Transverse colon (tissue), 4 donors: ENCODE measurements around the gene SEMA3G. TPM values are rescaled to one million over a fixed set of nuclear protein-coding genes. Genes with fewer than 3 reads are reported as not detected.

ENCODE experiments used
- DNase-seq: peaks from one replicate; pipeline ENCODE4 v3.0.0-alpha.2; 2019
- H3K27ac ChIP-seq, 4 donors: fragments of 200-600 bp; sonication (generic); 2 replicates each; pipeline ENCODE4 v1.5.1; 2016 to 2018; ENCODE audit warnings: inconsistent platforms in 4 of 4
- H3K27me3 ChIP-seq: fragments of 200-600 bp; sonication (generic); 2 replicates; pipeline ENCODE4 v1.5.1; 2017; ENCODE audit warnings: inconsistent platforms
- H3K36me3 ChIP-seq, 4 donors: fragments of 200-600 bp; sonication (generic); 2 replicates each; pipeline ENCODE4 v1.5.1; 2017 to 2019; ENCODE audit warnings: inconsistent platforms in 4 of 4
- H3K4me1 ChIP-seq, 4 donors: fragments of 200-600 bp; sonication (generic); 2 replicates each; pipeline ENCODE4 v1.5.1; 2017 to 2020; ENCODE audit warnings: inconsistent platforms in 4 of 4
- H3K4me3 ChIP-seq, 4 donors: fragments of 200-600 bp; sonication (generic); 1 replicate in 1 of 4; 2 replicates in 3 of 4; pipeline versions ENCODE4 v1.5.1 to v1.6.1; 2017 to 2019; ENCODE audit warnings: inconsistent platforms in 4 of 4
- H3K9me3 ChIP-seq, 2 donors: fragments of 200-600 bp; sonication (generic); 2 replicates each; pipeline ENCODE4 v1.5.1; 2017 to 2019; ENCODE audit warnings: inconsistent platforms in 2 of 2
- EP300 ChIP-seq: sonication (generic); formaldehyde crosslinking; IDR thresholded peaks from one replicate; pipeline ENCODE4 v1.6.1; 2017; ENCODE audit warnings: antibody characterized with exemption, low read depth
- POLR2A ChIP-seq: fragments of 450-650 bp; IDR thresholded peaks from one replicate; pipeline ENCODE4 v1.6.1; 2016; ENCODE audit warnings: antibody characterized with exemption, mild to moderate bottlenecking, moderate library complexity
- POLR2AphosphoS5 ChIP-seq, 3 donors: sonication (generic); formaldehyde crosslinking; IDR thresholded peaks; one replicate each; pipeline ENCODE4 v1.6.1; 2016; ENCODE audit warnings: antibody characterized with exemption in 3 of 3
- WGBS, 2 donors: methylation state at CpG; one replicate each; pipeline ENCODE4 v1.1.5; 2018; ENCODE audit warnings: low coverage in 1 of 2; 5-methylcytosine and 5-hydroxymethylcytosine counted together
- in situ Hi-C, 4 donors: fragments of 200-750 bp; cut with MboI; loops; one replicate each; pipeline versions ENCODE4 v1.15.0 to v1.15.1; 2017; ENCODE audit warnings: low sequenced_read_pairs in 3 of 4, low pct_ligation_motif_present in 1 of 4, low pct_unique_long_range_greater_than_20kb in 1 of 4
- intact Hi-C: fragments of 100-400 bp; cut with DNase I; formaldehyde crosslinking; loops from one replicate; pipeline ENCODE4 v1.15.1; 2023; ENCODE audit warnings: low total_unique reads
- total RNA-seq, 4 donors: library from RNA; depleted of rRNA; stranded (reverse); fragments of >200 nt; gene quantifications; one replicate each; pipeline ENCODE4 v1.1.0, GENCODE V29; 2016
- TF ChIP-seq, protein P1 (sequence below), 5 experiments: fragments of 200-600 bp in 3 of 5; fragments of 450-650 bp in 2 of 5; sonication (generic) in 3 of 5; IDR thresholded peaks; 1 replicate in 2 of 5; 2 replicates in 3 of 5; pipeline ENCODE4 v1.5.1; 2016 to 2017; ENCODE audit warnings: antibody characterized with exemption in 5 of 5, inconsistent platforms in 3 of 5, mild to moderate bottlenecking in 2 of 5, moderate library complexity in 1 of 5

SEMA3G gene
- total RNA-seq, 4 donors from 2014 or later = 1.2 to 21.7 (median 2.3) TPM

DNA sequence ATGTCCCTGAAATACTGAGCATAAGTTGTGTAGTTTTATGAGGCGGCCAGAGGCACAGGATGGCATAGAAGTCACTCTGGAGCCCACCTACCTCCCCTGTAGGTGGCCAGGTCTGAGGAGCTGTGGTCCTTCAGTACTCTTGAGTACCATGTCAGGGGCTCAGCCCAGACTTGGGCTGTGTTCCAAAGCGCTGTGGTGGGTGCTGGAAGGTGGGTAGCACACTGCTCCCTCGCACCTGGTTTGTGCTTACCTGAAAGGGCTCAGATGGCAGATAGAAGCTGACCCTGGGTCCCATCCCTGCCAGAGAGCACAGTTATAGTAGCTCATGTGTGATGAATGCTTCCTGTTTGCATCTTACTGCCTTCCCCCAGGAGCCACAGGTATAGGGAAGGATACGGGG lies 26.0 kb upstream of the SEMA3G start:
- peaks cover under 1 to 19% (median 6%) of the 10 kb centered on the region in 4 donors for H3K4me1 ChIP-seq
- in situ Hi-C loops (no loop called here), intact Hi-C loops (no loop called here)
- WGBS, 2 donors = 91% methylated on average over 4 of the region's 4 CpGs; no CpG with 5 or more reads in 1 of the 2 donors
- no peaks in the 10 kb centered on the region for H3K9me3 ChIP-seq
- H3K27ac ChIP-seq = no peak overlapping the region
- H3K36me3 ChIP-seq = peaks cover 0 to 28% (median 13%) of the 10 kb centered on the region in 4 donors
- no peak for TF ChIP-seq POLR2A
- TF ChIP-seq POLR2AphosphoS5 (IDR thresholded peaks at IDR 0.05) = no peak
- TF ChIP-seq EP300 = no peak
- TF ChIP-seq, protein P1, sequence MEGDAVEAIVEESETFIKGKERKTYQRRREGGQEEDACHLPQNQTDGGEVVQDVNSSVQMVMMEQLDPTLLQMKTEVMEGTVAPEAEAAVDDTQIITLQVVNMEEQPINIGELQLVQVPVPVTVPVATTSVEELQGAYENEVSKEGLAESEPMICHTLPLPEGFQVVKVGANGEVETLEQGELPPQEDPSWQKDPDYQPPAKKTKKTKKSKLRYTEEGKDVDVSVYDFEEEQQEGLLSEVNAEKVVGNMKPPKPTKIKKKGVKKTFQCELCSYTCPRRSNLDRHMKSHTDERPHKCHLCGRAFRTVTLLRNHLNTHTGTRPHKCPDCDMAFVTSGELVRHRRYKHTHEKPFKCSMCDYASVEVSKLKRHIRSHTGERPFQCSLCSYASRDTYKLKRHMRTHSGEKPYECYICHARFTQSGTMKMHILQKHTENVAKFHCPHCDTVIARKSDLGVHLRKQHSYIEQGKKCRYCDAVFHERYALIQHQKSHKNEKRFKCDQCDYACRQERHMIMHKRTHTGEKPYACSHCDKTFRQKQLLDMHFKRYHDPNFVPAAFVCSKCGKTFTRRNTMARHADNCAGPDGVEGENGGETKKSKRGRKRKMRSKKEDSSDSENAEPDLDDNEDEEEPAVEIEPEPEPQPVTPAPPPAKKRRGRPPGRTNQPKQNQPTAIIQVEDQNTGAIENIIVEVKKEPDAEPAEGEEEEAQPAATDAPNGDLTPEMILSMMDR (IDR thresholded peaks at IDR 0.05) = no peak
- H3K4me3 ChIP-seq = no peak overlapping the region
- no peaks in the 10 kb centered on the region for H3K27me3 ChIP-seq
- no peak for DNase-seq

DNA sequence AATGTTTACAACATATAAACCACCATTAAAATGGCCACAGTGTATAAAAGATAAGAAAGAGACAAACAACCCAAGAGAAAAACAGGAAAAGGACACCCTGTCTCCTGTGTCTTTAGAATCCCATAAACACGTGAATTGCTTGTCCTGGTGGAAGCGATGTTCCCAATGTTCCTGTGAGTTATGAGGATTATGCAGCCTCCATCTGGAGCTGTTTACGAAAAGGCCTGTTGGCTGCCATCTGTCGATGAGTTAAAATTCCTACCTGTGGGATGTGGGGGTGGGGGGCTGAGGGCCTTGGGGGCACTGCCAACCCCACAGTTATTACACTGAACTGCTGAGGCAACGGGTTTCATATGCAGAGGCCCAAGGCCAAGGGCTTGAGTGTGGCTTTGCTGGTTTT lies 24.1 kb upstream of the SEMA3G start:
- peaks cover 3 to 19% (median 6%) of the 10 kb centered on the region in 4 donors for H3K4me1 ChIP-seq
- TF ChIP-seq POLR2A (no peak), POLR2AphosphoS5 (IDR thresholded peaks at IDR 0.05) (no peak), EP300 (no peak)
- TF ChIP-seq, protein P1 (IDR thresholded peaks at IDR 0.05) = no peak
- H3K4me3 ChIP-seq = no peak overlapping the region
- no peaks in the 10 kb centered on the region for H3K27me3 ChIP-seq
- DNase-seq = no peak
- in situ Hi-C loops = no loop called here
- intact Hi-C loops = no loop called here
- H3K36me3 ChIP-seq = peaks cover 0 to 16% (median 6%) of the 10 kb centered on the region in 4 donors
- WGBS, 2 donors = 72 to 83% methylated on average over 1 to 5 of the region's 5 CpGs
- no peaks in the 10 kb centered on the region for H3K9me3 ChIP-seq
- H3K27ac ChIP-seq = peak overlapping the region in 3 of 4 donors; percentile 8 to 41 (median 27)

DNA sequence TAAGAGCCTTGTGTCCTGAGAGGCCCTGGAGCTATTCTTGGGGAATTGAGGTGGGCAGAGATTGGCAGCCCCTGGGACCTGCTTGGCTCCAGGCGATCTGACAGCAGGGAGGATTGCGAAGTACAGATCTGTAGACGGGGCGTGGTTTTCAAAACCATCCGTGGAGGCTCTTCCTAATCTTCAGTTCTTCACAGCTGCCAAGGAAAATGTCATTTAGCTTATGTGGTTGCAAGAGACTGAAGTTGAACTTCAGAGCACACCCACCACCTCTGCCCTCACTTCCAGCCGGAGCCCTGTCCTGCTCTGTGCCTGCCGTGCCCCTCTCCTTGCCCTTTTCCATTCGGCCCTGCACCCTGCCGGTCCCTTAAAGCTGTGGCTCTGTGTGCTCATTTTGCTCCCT lies 23.4 kb upstream of the SEMA3G start:
- TF ChIP-seq POLR2A (no peak), POLR2AphosphoS5 (IDR thresholded peaks at IDR 0.05) (no peak), EP300 (no peak)
- TF ChIP-seq, protein P1 (IDR thresholded peaks at IDR 0.05) = no peak
- 53 to 72% methylated on average over 3 to 9 of the region's 9 CpGs for WGBS, 2 donors
- in situ Hi-C loops = no loop called here
- H3K27ac ChIP-seq = peak overlapping the region in 3 of 4 donors; percentile 10 to 53 (median 27)
- peaks cover 3 to 19% (median 6%) of the 10 kb centered on the region in 4 donors for H3K4me1 ChIP-seq
- DNase-seq = no peak
- H3K36me3 ChIP-seq = peaks cover 0 to 10% (median 4%) of the 10 kb centered on the region in 4 donors
- no peak overlapping the region for H3K4me3 ChIP-seq
- H3K27me3 ChIP-seq = no peaks in the 10 kb centered on the region
- H3K9me3 ChIP-seq = no peaks in the 10 kb centered on the region
- intact Hi-C loops = no loop called here

GRCh38 chr3:52463416-52463815 lies 18.5 kb upstream of the SEMA3G start:
- no peak overlapping the region for H3K27ac ChIP-seq
- intact Hi-C loops = no loop called here

More at GRCh38 chr3:52463416-52463815, 18.5 kb upstream of the SEMA3G start:
- Histone ChIP-seq H3K27me3 (no peaks in the 10 kb centered on the region), H3K9me3 (no peaks in the 10 kb centered on the region), H3K36me3 (peaks cover 0 to 17% (median 5%) of the 10 kb centered on the region in 4 donors), H3K4me3 (no peak overlapping the region), H3K4me1 (peaks cover under 1 to 8% (median 3%) of the 10 kb centered on the region in 4 donors)
- no peak for TF ChIP-seq EP300
- no peak for TF ChIP-seq POLR2AphosphoS5 (IDR thresholded peaks at IDR 0.05)
- TF ChIP-seq POLR2A = no peak
- TF ChIP-seq, protein P1 (IDR thresholded peaks at IDR 0.05) = no peak
- in situ Hi-C loops = no loop called here
- 88% methylated on average over 2 to 5 of the region's 5 CpGs for WGBS, 2 donors
- no peak for DNase-seq
